ENCODE results near the gene PPFIBP2. TPM values are rescaled to one million over a fixed set of nuclear protein-coding genes. Genes with fewer than 3 reads are reported as not detected.

PPFIBP2 gene
- total and polyA plus RNA-seq, 10 donors = 17.2 to 75.1 (median 40.4) TPM

DNA sequence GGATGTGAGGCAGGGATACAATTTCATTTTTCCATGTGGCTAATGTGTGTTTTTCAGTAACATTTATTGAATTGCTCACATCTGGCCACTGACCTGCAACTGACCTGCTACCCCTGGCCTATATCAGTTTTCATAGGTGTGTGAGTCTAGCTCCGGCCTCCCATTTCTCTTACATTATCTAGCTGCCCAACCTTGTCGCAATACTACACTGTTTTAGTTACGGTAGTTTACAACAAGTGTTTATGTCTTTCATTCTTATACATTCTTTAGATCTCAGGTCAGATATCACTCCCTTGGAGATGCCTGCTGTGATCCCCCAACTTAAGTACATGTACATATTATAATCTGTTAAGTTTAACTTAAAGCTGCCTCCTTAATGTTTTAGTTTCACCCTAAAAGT lies 161.8 kb downstream of the PPFIBP2 start:
- WGBS, 5 donors = 76 to 93% (median 88%) methylated on average over 3 of the region's 3 CpGs
- no peak overlapping the region for H3K27ac ChIP-seq
- intact Hi-C loops (cut with DNase I; ENCODE audit: low total_unique reads) = no loop called here

GRCh38 chr11:7677071-7677470 lies 163.3 kb downstream of the PPFIBP2 start:
- peaks cover 0 to 15% (median 0%) of the 10 kb centered on the region in 8 donors for H3K9me3 ChIP-seq
- peaks cover 0 to 23% (median 16%) of the 10 kb centered on the region in 6 donors for H3K4me1 ChIP-seq
- no peak overlapping the region for H3K27ac ChIP-seq
- H3K27me3 ChIP-seq (replicated peaks in 1 of 7) = peaks cover 2 to 62% (median 27%) of the 10 kb centered on the region in 7 donors
- no peak for DNase-seq
- intact Hi-C loops (cut with DNase I; ENCODE audit: low total_unique reads) = no loop called here
- WGBS, 5 donors = 55 to 63% (median 57%) methylated on average over 5 of the region's 5 CpGs
- H3K4me3 ChIP-seq = no peak overlapping the region
- TF ChIP-seq POLR2AphosphoS5 (IDR thresholded peaks at IDR 0.05) = no peak
- no peak for TF ChIP-seq CTCF (IDR thresholded peaks at IDR 0.05 in 8 of 11, conservative IDR thresholded peaks at IDR 0.05 in 3 of 11)
- no peak for TF ChIP-seq POLR2A (IDR thresholded peaks at IDR 0.05)
- no peaks in the 10 kb centered on the region for H3K36me3 ChIP-seq

More for the DNA sequence above, 161.8 kb downstream of the PPFIBP2 start:
- Histone ChIP-seq H3K36me3 (no peaks in the 10 kb centered on the region), H3K4me3 (no peak overlapping the region), H3K27me3 (replicated peaks in 1 of 7) (peaks cover 2 to 69% (median 35%) of the 10 kb centered on the region in 7 donors), H3K4me1 (peaks cover 0 to 23% (median 16%) of the 10 kb centered on the region in 6 donors), H3K9me3 (peaks cover 0 to 15% (median 0%) of the 10 kb centered on the region in 8 donors)
- no peak for TF ChIP-seq CTCF (IDR thresholded peaks at IDR 0.05 in 8 of 11, conservative IDR thresholded peaks at IDR 0.05 in 3 of 11)
- TF ChIP-seq POLR2A (IDR thresholded peaks at IDR 0.05) = no peak
- TF ChIP-seq POLR2AphosphoS5 (IDR thresholded peaks at IDR 0.05) = no peak
- no peak for DNase-seq

DNA sequence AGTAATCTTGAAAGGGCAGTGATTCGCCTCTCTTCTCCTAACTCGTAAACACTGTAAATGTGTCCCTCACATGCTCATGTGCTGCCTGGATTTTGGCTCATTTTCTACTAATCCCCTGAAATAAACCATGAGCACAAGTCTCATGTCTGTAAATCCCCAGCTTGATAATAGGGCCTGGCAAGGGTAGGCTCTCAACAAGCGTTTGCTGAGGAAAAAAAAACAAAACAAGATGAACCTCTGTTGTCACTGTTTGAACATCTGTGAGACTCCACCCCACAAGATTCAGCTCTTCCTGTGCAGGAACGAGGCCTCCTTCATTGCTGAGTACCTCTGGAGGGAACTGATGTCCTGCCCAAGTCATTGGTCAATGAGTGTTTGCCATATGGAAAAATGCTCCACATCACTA lies 164.0 kb downstream of the PPFIBP2 start:
- no peak for TF ChIP-seq POLR2AphosphoS5 (IDR thresholded peaks at IDR 0.05)
- TF ChIP-seq CTCF (IDR thresholded peaks at IDR 0.05 in 8 of 11, conservative IDR thresholded peaks at IDR 0.05 in 3 of 11) = no peak
- peaks cover 0 to 18% (median 14%) of the 10 kb centered on the region in 6 donors for H3K4me1 ChIP-seq
- H3K9me3 ChIP-seq = peaks cover 0 to 15% (median 0%) of the 10 kb centered on the region in 8 donors
- H3K36me3 ChIP-seq = no peaks in the 10 kb centered on the region
- H3K27ac ChIP-seq = no peak overlapping the region
- intact Hi-C loops (cut with DNase I; ENCODE audit: low total_unique reads) = no loop called here
- no peak for DNase-seq
- no peak overlapping the region for H3K4me3 ChIP-seq
- 43 to 62% (median 55%) methylated on average over 4 of the region's 4 CpGs for WGBS, 5 donors
- peaks cover 2 to 59% (median 20%) of the 10 kb centered on the region in 7 donors for H3K27me3 ChIP-seq (replicated peaks in 1 of 7)

- H3K36me3 ChIP-seq = no peaks in the 10 kb centered on the region
- intact Hi-C loops (cut with DNase I; ENCODE audit: low total_unique reads) = no loop called here
- TF ChIP-seq CTCF (IDR thresholded peaks at IDR 0.05 in 8 of 11, conservative IDR thresholded peaks at IDR 0.05 in 3 of 11) = no peak
- TF ChIP-seq POLR2AphosphoS5 (IDR thresholded peaks at IDR 0.05) = no peak
- no peak for TF ChIP-seq POLR2A (IDR thresholded peaks at IDR 0.05)
- H3K4me1 ChIP-seq = no peaks in the 10 kb centered on the region
- peaks cover 0 to 5% (median 0%) of the 10 kb centered on the region in 8 donors for H3K9me3 ChIP-seq
- peaks cover 0 to 46% (median 0%) of the 10 kb centered on the region in 7 donors for H3K27me3 ChIP-seq (replicated peaks in 1 of 7)
- no peak for DNase-seq
- no peak overlapping the region for H3K4me3 ChIP-seq
- WGBS, 5 donors = 80 to 89% (median 86%) methylated on average over 2 of the region's 2 CpGs
- H3K27ac ChIP-seq = no peak overlapping the region
Observed at GRCh38 chr11:7683571-7683970, 169.8 kb downstream of the PPFIBP2 start.
